Suppressor macrophage treated with lipopolysaccharide for 4 hours (primary cell): ENCODE measurements around the gene DNMT3A.

ENCODE experiments used
- DNase-seq: peaks from one replicate; pipeline ENCODE4 v3.0.0-alpha.2; 2020

DNMT3A gene

GRCh38 chr2:25372405-25373268, 30.9 kb upstream of the DNMT3A start:
- no peak for DNase-seq

GRCh38 chr2:25371253-25372241, 29.8 kb upstream of the DNMT3A start:
- DNase-seq: no peak

GRCh38 chr2:25369876-25370275, 28.2 kb upstream of the DNMT3A start:
- no peak for DNase-seq

DNA sequence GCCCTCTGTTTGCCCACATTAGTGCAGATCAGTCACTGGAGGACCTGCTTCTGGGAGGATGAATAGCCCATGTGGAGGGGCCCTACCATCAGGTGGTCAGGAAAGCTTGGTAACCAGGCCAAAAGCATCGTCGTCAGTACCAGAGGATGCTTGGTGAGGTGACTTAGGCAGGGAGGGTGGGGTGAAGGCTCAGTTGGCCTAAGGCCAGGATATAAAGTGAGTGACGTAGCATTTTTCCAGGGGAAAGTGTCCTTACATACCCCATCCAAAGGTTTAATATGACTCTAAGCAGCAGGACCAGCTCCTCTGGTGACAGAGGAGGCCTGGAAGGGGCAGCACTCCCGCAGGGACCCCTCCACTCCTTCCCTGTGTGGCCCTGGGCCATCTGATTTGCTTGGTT, 27.7 kb upstream of the DNMT3A start:
- DNase-seq: no peak

DNA sequence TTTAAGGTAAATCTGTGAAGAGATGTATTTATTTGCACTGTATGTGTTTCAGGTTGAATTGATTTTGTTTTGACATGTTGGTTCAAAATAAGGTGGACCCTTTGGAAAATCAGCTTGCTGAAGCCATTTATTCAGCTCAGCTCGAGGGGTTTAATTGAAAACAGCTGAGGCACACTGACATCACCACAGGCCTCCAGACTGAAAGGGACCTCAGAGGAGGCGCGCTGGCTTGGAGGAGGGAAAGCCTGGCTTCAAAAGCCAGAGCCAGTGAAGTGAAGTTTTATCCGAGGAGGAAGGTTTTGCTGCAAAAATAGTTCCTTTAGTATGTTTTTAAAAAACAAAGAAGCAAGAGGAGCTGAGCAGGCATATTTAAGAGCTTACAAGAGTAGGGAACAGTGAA, 26.9 kb upstream of the DNMT3A start:
- no peak for DNase-seq

GRCh38 chr2:25367296-25367695, 25.6 kb upstream of the DNMT3A start:
- no peak for DNase-seq

DNA sequence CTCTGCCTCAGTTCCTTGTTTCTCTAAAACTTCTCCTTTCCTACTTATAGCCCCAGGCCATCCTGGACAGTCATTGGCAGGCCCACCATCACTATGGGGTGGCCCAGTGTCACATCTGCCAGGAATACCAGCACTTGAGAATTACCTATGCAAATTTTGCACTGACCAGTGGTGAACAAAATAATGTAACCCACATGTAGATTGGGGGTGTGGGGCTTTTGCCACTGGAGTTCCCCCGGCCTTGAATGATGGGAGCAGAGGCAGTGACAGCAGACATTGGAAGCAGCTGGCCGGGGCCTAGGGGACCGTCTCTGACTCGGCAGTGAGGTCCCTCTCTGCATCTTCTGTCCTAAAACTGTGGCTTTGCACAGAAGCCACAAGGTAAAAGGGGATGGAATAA, 24.9 kb upstream of the DNMT3A start:
- DNase-seq: peak; percentile 27

DNA sequence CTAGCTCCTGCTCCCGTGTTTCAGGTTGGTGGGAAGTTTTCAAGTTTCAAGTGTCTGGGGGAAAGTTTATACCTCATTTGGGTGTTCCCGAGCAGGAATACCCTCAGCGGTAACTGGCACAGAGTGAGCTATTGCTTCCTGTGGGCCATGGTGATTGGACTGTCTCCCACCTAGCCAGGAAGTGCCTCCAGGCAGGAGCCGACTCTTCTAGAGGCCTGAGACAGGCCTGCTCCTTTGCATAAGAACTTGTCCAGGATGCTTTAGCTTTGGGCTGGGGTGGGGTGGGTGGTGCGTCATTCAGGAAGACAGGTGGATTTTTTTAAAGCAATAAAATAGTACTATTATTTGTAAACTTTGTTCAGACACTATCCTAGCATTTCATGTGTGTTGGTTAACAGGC, 23.5 kb upstream of the DNMT3A start:
- DNase-seq: no peak

DNA sequence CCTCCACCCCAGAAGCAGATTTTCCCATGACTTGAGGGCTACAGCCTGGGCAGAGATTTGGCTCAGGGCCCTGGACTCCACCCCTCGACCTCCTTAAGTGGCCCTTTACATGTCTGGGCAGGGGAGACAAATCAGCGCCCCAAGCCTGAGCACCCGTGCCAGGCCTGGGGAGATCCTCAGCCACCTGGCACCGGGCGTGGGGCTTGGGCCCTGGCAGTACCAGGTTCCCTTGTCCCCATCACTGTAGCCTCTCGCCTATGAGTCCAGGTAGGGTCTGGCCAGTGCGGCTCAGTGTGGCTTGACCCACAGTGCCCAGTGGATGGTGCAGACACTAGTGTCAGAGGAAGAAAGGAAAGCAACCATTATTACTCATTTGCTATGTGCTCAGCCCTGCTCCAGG, 22.0 kb upstream of the DNMT3A start:
- DNase-seq: no peak

DNA sequence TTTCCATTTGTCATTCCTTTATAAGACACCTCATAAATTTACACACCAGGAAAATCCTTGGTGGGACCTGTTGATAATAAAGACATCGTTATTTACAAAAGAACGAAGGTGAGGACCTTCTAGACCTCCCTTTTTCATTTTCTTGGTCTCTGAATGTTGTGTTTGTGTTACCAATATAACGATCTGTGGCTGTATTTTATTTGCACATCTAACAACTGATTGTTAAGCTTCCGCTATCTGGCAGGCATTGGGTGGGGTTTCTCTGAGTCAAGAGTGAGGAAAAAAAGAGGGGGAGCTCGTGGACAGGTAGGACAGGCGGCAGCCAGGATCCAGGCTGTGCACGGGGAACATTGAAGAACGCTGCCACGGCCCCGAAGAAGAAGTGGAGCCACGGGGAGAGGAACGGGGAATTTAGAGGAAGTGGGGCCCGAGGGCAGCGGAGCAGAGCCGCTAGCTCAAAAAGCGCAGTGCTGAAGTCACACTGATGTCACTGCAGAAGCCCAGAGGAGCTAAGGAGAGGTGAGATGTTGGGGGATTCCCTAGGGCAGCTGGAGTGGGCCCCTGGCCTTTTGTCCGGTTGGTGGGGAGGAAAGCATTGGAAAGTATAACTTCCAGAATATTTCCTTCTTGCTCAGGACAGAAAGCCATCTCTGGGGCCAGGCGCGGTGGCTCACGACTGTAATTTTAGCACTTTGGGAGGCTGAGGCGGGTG, 20.9 kb upstream of the DNMT3A start:
- peak; percentile 96 for DNase-seq

GRCh38 chr2:25362049-25362433, 20.3 kb upstream of the DNMT3A start:
- DNase-seq: peak; percentile 98

- DNase-seq: no peak
Observed at GRCh38 chr2:25361261-25362048, 19.7 kb upstream of the DNMT3A start.

- peak; percentile 77 for DNase-seq
Observed at GRCh38 chr2:25358836-25359235, 17.1 kb upstream of the DNMT3A start.

DNA sequence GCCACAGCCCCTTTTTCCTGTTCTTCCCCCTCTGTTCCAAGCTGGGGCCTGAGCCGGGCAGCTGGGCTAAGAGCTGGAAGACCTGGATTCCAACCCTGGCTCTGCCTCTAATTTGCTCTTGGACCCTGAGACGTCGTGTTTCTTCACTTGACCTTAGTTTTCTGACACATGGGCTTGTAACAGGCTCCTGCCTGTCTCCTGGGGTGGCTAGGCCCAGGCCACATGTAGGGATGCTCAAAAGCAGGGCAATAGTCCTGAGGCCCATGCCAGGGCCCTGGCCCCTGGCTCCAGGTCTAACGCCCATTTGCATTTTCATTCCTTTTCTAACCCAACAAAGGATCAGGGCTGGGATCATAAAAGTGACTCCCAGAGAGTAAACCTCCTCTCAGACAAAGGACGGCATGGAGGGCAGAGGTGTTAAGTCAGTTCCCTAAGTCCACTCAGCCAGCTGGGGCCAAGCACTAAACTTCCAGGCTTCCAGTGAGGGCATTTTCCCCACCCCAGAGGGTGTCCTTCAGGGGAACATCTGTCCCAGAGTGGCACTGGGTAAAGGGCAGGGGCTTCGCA, 16.6 kb upstream of the DNMT3A start:
- no peak for DNase-seq

DNA sequence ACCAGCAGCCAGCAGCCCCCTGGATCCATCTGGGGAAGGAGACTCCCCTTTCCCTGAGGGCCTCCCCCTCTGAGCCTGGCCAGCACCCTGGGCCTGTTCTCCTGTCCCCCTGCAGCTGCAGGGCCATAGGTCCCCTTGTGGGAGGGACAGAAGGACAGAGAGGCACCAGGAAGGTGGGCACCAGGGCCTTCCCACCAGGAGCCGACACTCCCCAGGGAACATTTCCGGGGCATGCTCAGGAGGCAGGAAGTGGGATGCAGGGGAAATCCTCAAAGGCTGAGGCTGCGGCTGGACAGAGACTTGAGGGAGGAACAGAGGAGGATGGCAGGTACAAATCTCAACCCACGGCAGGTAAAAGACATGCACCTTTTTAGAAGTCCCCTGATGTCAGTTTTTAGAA, 14.4 kb upstream of the DNMT3A start:
- no peak for DNase-seq

DNA sequence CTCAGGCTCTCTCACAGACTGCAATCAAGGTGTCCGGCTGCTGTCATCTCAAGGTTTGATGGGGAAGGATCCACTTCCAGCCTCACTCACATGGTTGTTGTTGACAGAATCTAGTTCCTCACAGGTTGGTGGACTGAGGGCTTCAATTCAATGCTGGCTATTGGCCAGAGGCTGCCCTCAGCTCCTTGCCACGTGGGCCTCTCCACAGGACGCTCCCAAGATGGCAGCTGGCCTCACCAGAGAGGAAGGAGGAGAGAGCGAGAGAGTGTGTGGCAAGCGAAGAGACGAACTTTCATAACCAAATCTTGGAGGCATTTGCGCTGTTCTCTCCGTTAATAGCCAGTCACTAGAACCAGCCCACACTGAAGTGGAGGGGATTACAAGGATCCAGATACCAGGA, 13.5 kb upstream of the DNMT3A start:
- DNase-seq: no peak

DNA sequence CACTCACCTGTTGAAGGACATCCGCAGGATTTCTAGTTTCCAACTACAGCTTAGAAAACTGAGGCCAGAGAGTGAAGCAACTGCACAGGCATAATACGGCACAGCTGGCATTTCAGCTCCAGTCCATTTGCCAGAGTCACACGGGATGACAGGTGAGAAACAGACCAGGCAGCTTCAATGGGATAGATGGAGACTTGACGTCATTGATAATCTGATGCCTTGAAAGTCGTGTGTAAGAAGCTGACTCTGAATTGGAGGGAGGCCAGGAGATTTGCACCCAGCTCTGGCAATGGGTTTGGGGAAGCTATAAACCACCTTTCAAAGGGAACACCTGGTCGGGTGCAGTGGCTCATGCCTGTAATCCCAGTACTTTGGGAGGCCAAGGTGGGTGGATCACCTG, 12.4 kb upstream of the DNMT3A start:
- DNase-seq: no peak

- DNase-seq: no peak
Observed at GRCh38 chr2:25349397-25349796, 7.7 kb upstream of the DNMT3A start.

DNA sequence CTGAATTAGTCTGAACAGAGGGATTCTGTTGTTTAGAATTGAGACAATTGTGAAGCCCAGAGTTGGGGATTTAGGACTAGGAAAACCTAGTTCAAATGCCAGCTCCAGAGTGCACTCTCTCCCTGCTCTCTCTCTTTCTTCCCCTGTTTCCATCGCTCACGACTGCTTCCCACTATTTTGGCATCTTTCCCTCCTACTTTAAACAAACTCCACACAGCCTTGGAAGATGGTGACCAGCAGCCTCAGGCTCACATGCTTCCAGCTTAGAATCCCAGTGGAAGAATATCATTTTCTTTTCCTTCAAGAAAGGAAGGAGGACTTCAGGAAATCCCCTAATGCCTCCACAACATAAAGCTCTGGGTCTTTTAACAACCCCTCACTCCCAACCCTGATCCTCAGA, 6.1 kb upstream of the DNMT3A start:
- DNase-seq: no peak

GRCh38 chr2:25347205-25347815, 5.6 kb upstream of the DNMT3A start:
- no peak for DNase-seq

- no peak for DNase-seq
Observed at GRCh38 chr2:25343187-25343825, 1.6 kb upstream of the DNMT3A start.
